Neural progenitor cell (in vitro differentiated cells): Measurements from ENCODE around the gene STMN3. TPM values are rescaled to one million over a fixed set of nuclear protein-coding genes. Genes with fewer than 3 reads are reported as not detected.
A peak's percentile ranks its signal among the peaks of the same experiment; 100 is the strongest.
"Not testable (repeated sequence)": the region's sequence is repeated elsewhere in the genome, so short reads cannot be mapped to it uniquely, and the experiment has no call there.

Experiments
- DNase-seq: peaks from one replicate; pipeline ENCODE4 v3.0.0-alpha.2; 2016; ENCODE audit warnings: low spot score
- H2AFZ ChIP-seq: fragments of 200-600 bp; sonication (generic); replicated peaks from 2 replicates; pipeline ENCODE4 v1.6.1; 2016; ENCODE audit warnings: antibody characterized with exemption
- H3F3A ChIP-seq: fragments of 200-600 bp; sonication (generic); 2 replicates; pipeline ENCODE4 v1.6.1; 2016; ENCODE audit warnings: antibody characterized with exemption, low read depth
- H3K27ac ChIP-seq: fragments of 200-600 bp; sonication (generic); 2 replicates; pipeline ENCODE4 v1.5.1; 2016; ENCODE audit warnings: mild to moderate bottlenecking
- H3K27me3 ChIP-seq: fragments of 200-600 bp; sonication (generic); 2 replicates; pipeline ENCODE4 v1.6.1; 2016; ENCODE audit warnings: mild to moderate bottlenecking, moderate library complexity
- H3K36me3 ChIP-seq: fragments of 200-600 bp; sonication (generic); 2 replicates; pipeline ENCODE4 v1.5.1; 2016
- H3K4me1 ChIP-seq: fragments of 200-600 bp; sonication (generic); 2 replicates; pipeline ENCODE4 v1.6.1; 2016; ENCODE audit warnings: mixed run types
- H3K4me2 ChIP-seq: fragments of 200-600 bp; sonication (generic); 2 replicates; pipeline ENCODE4 v1.6.1; 2016
- H3K4me3 ChIP-seq: fragments of 200-600 bp; sonication (generic); 2 replicates; pipeline ENCODE4 v1.5.1; 2016
- H3K79me2 ChIP-seq: fragments of 200-600 bp; sonication (generic); 2 replicates; pipeline ENCODE4 v1.6.1; 2016; ENCODE audit warnings: low read depth
- H3K9ac ChIP-seq: fragments of 200-600 bp; sonication (generic); 2 replicates; pipeline ENCODE4 v1.6.1; 2016
- H3K9me3 ChIP-seq: fragments of 200-600 bp; sonication (generic); 2 replicates; pipeline ENCODE4 v1.5.1; 2016; ENCODE audit warnings: low read depth
- H4K20me1 ChIP-seq: fragments of 200-600 bp; sonication (generic); 2 replicates; pipeline ENCODE4 v1.6.1; 2016; ENCODE audit warnings: low read depth
- H3K27ac Mint-ChIP-seq: 3 replicates; pipeline ENCODE4 v1.8.0; 2021; ENCODE audit warnings: mixed read lengths
- H3K27me3 Mint-ChIP-seq: 2 replicates; pipeline ENCODE4 v1.8.0; 2022; ENCODE audit warnings: low read depth, mild to moderate bottlenecking, inconsistent platforms, moderate library complexity, mixed read lengths; ENCODE audit not compliant: insufficient read depth
- H3K36me3 Mint-ChIP-seq: 3 replicates; pipeline ENCODE4 v1.8.0; 2021; ENCODE audit warnings: mixed read lengths
- H3K4me1 Mint-ChIP-seq: 3 replicates; pipeline ENCODE4 v1.8.0; 2021; ENCODE audit warnings: mixed read lengths
- H3K4me3 Mint-ChIP-seq: 3 replicates; pipeline ENCODE4 v1.8.0; 2021; ENCODE audit warnings: mild to moderate bottlenecking, moderate library complexity, mixed read lengths
- H3K9me3 Mint-ChIP-seq: 3 replicates; pipeline ENCODE4 v1.8.0; 2020; ENCODE audit warnings: mixed read lengths
- EZH2 ChIP-seq: fragments of 200-600 bp; sonication (generic); IDR thresholded peaks from 2 replicates; pipeline ENCODE4 v1.6.1; 2017; ENCODE audit warnings: antibody characterized with exemption, mild to moderate bottlenecking, moderate library complexity
- EZH2phosphoT487 ChIP-seq: fragments of 200-600 bp; sonication (generic); IDR thresholded peaks from 2 replicates; pipeline ENCODE4 v1.6.1; 2017; ENCODE audit warnings: antibody characterized with exemption
- total RNA-seq: library from RNA; depleted of rRNA; stranded (reverse); fragments of >200 nt; gene quantifications from 2 replicates; pipeline ENCODE4 v1.2.3, GENCODE V29; 2015; ENCODE audit warnings: low replicate concordance
- TF ChIP-seq, protein P1 (sequence below): fragments of 200-600 bp; sonication (generic); IDR thresholded peaks from 2 replicates; pipeline ENCODE4 v1.5.1; 2017; ENCODE audit warnings: antibody characterized with exemption, mild to moderate bottlenecking

The STMN3 gene
- total RNA-seq, 1 donor from 2014 or later: 3.3 TPM

DNA sequence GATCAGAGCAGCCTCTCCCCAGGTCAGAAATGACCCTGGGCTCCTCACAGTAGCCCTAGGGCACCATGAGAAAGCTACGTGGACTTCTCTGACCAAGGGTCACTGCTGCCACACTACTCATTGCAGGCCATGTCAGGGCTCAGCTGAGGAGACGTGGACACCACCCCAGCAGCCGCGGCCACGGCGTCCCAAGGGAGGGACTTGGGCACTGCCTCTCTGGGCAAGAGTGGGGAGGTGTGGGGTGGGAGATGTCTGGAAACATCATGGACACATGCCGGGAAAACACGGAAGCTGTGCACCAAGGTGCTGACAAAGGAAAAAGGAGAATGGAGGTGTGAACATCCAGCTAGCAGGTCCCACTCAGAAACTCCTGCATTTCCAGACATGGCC lies 35.4 kb downstream of the STMN3 start:
- H3K9ac ChIP-seq: no peak overlapping the region
- no peak overlapping the region for H3K27ac ChIP-seq
- H3K9me3 ChIP-seq: no peaks in the 10 kb centered on the region
- Mint-ChIP-seq H3K4me3 (no peak overlapping the region), H3K36me3 (peaks cover 52% of the 10 kb centered on the region), H3K9me3 (peaks cover 5% of the 10 kb centered on the region), H3K27ac (no peak overlapping the region), H3K4me1 (peaks cover 17% of the 10 kb centered on the region), H3K27me3 (peaks cover 2% of the 10 kb centered on the region)
- peaks cover 3% of the 10 kb centered on the region for H3K4me1 ChIP-seq
- H2AFZ ChIP-seq: no peak overlapping the region
- H3K4me3 ChIP-seq: no peak overlapping the region
- no peaks in the 10 kb centered on the region for H3K36me3 ChIP-seq
- no peaks in the 10 kb centered on the region for H3K27me3 ChIP-seq
- H3F3A ChIP-seq: no peaks in the 10 kb centered on the region
- no peak overlapping the region for H3K4me2 ChIP-seq
- TF ChIP-seq EZH2 (no peak), EZH2phosphoT487 (no peak)
- TF ChIP-seq, protein P1, sequence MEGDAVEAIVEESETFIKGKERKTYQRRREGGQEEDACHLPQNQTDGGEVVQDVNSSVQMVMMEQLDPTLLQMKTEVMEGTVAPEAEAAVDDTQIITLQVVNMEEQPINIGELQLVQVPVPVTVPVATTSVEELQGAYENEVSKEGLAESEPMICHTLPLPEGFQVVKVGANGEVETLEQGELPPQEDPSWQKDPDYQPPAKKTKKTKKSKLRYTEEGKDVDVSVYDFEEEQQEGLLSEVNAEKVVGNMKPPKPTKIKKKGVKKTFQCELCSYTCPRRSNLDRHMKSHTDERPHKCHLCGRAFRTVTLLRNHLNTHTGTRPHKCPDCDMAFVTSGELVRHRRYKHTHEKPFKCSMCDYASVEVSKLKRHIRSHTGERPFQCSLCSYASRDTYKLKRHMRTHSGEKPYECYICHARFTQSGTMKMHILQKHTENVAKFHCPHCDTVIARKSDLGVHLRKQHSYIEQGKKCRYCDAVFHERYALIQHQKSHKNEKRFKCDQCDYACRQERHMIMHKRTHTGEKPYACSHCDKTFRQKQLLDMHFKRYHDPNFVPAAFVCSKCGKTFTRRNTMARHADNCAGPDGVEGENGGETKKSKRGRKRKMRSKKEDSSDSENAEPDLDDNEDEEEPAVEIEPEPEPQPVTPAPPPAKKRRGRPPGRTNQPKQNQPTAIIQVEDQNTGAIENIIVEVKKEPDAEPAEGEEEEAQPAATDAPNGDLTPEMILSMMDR: no peak
- DNase-seq: no peak
- H3K79me2 ChIP-seq: peaks cover 27% of the 10 kb centered on the region
- peaks cover 14% of the 10 kb centered on the region for H4K20me1 ChIP-seq

- TF ChIP-seq, protein P1: no peak
- no peak overlapping the region for H3K27ac ChIP-seq
- no peaks in the 10 kb centered on the region for H3K36me3 ChIP-seq
- no peak overlapping the region for H2AFZ ChIP-seq
- H3K4me1 ChIP-seq: peaks cover under 1% of the 10 kb centered on the region
- H3K9ac ChIP-seq: no peak overlapping the region
- peaks cover 21% of the 10 kb centered on the region for H3K79me2 ChIP-seq
- no peak for DNase-seq
- Mint-ChIP-seq H3K27me3 (peaks cover 2% of the 10 kb centered on the region), H3K36me3 (peaks cover 49% of the 10 kb centered on the region), H3K9me3 (peaks cover 5% of the 10 kb centered on the region), H3K4me1 (peaks cover 11% of the 10 kb centered on the region), H3K27ac (no peak overlapping the region), H3K4me3 (no peak overlapping the region)
- H3K9me3 ChIP-seq: no peaks in the 10 kb centered on the region
- H4K20me1 ChIP-seq: peaks cover 11% of the 10 kb centered on the region
- no peak overlapping the region for H3K4me2 ChIP-seq
- no peaks in the 10 kb centered on the region for H3F3A ChIP-seq
- H3K4me3 ChIP-seq: no peak overlapping the region
- no peaks in the 10 kb centered on the region for H3K27me3 ChIP-seq
These were observed 35.9 kb downstream of the STMN3 start for GRCh38 chr20:63617092-63617875.

GRCh38 chr20:63613863-63614594 lies 39.2 kb downstream of the STMN3 start:
- DNase-seq, H3K9me3 Mint-ChIP-seq, H3K4me3 ChIP-seq, H3K27ac Mint-ChIP-seq, H4K20me1 ChIP-seq, H3K27me3 Mint-ChIP-seq, H3K36me3 ChIP-seq, H3K27ac ChIP-seq, H3K4me2 ChIP-seq, H2AFZ ChIP-seq, H3K4me1 ChIP-seq, H3K4me3 Mint-ChIP-seq, H3K4me1 Mint-ChIP-seq, H3K27me3 ChIP-seq, H3K9ac ChIP-seq, H3F3A ChIP-seq, H3K9me3 ChIP-seq, H3K79me2 ChIP-seq: not testable (repeated sequence)
- peaks cover 47% of the 10 kb centered on the region for H3K36me3 Mint-ChIP-seq
- TF ChIP-seq, protein P1: peak; percentile 27
